MCF 10A (cell line): ENCODE results near the gene DOK6. TPM values are rescaled to one million over a fixed set of nuclear protein-coding genes. Genes with fewer than 3 reads are reported as not detected.
A peak's percentile ranks its signal among the peaks of the same experiment; 100 is the strongest.

Experiments used
- BruUV-seq: library from RNA; stranded (reverse); fragments of 400-500 nt; replicated peaks from 2 replicates; lab custom pipeline; 2021; lab: Mats Ljungman, UMichigan
- CTCF ChIA-PET: fragments of 300-600 bp; sonication (Branson Sonifier 250); formaldehyde crosslinking; extraction: SDS; loops from one replicate; lab custom pipeline; 2021; ENCODE audit warnings: antibody characterized with exemption, inconsistent platforms; lab: Yijun Ruan, JAX
- POLR2A ChIA-PET: fragments of 300-600, 350-650 bp; sonication (Branson Sonifier 250); formaldehyde crosslinking; extraction: SDS; loops from one replicate; lab custom pipeline; 2020; ENCODE audit warnings: antibody characterized with exemption, inconsistent platforms; lab: Yijun Ruan, JAX
- DNase-seq: peaks from one replicate; pipeline ENCODE4 v3.0.0-alpha.2; 2018; ENCODE audit not compliant: unreplicated experiment
- H3K27ac Mint-ChIP-seq: one replicate; pipeline ENCODE4 v1.8.0; 2022; ENCODE audit warnings: mild to moderate bottlenecking, low read depth, mixed read lengths; ENCODE audit not compliant: unreplicated experiment
- H3K27me3 Mint-ChIP-seq: one replicate; pipeline ENCODE4 v1.8.0; 2022; ENCODE audit warnings: mixed read lengths; ENCODE audit not compliant: insufficient read depth, unreplicated experiment
- H3K36me3 Mint-ChIP-seq: one replicate; pipeline ENCODE4 v1.8.0; 2022; ENCODE audit warnings: mild to moderate bottlenecking, moderate library complexity, mixed read lengths; ENCODE audit not compliant: insufficient read depth, unreplicated experiment
- H3K4me1 Mint-ChIP-seq: one replicate; pipeline ENCODE4 v1.8.0; 2022; ENCODE audit warnings: mixed read lengths; ENCODE audit not compliant: insufficient read depth, unreplicated experiment
- H3K4me3 Mint-ChIP-seq: one replicate; pipeline ENCODE4 v1.8.0; 2022; ENCODE audit warnings: mild to moderate bottlenecking, moderate library complexity, mixed read lengths; ENCODE audit not compliant: unreplicated experiment
- H3K9me3 Mint-ChIP-seq: one replicate; pipeline ENCODE4 v1.8.0; 2022; ENCODE audit warnings: mixed read lengths; ENCODE audit not compliant: unreplicated experiment
- intact Hi-C: fragments of 100-400 bp; cut with micrococcal nuclease; formaldehyde crosslinking; loops from 2 replicates; pipeline ENCODE4 v1.14.1; 2022
- total RNA-seq: library from RNA; stranded (reverse); gene quantifications from 2 replicates; pipeline ENCODE4 v1.2.3, GENCODE V29; 2022
- TF ChIP-seq, protein P1 (sequence below): fragments of 200-600 bp; IDR thresholded peaks from one replicate; pipeline ENCODE4 v1.8.0; 2022; ENCODE audit warnings: antibody characterized with exemption, mild to moderate bottlenecking; ENCODE audit not compliant: unreplicated experiment

Gene DOK6
- total RNA-seq, 1 experiment from 2014 or later, result not detected

DNA sequence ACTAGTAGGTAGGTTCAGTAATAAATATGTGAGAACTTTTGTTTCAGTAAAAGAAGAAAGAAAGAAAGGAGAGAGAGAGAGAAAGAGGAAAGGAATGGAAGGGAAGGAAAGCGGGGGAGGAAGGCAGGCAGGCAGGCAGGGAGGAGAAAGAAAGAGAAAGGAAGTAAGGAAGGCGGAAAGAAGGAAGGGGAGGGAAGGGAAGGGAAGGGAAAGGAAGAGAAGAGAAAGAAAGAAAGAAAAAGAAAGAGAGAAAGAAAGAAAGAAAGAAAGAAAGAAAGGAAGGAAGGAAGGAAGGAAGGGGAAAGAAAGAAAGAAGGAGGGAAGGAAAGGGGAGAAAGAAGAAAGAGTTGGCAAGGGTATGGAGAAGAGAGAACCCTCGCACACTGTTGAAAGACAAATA is 479.4 kb downstream of the DOK6 start:
- no peak for DNase-seq
- H3K27ac Mint-ChIP-seq, result peak overlapping the region; percentile 65
- ChIA-PET POLR2A (interaction anchor here (0.6 kb wide), 1 partner anchor 718 kb away, joined by 3 read pairs; no protein-coding TSS in a partner anchor), CTCF (no interaction called here)
- TF ChIP-seq, protein P1, sequence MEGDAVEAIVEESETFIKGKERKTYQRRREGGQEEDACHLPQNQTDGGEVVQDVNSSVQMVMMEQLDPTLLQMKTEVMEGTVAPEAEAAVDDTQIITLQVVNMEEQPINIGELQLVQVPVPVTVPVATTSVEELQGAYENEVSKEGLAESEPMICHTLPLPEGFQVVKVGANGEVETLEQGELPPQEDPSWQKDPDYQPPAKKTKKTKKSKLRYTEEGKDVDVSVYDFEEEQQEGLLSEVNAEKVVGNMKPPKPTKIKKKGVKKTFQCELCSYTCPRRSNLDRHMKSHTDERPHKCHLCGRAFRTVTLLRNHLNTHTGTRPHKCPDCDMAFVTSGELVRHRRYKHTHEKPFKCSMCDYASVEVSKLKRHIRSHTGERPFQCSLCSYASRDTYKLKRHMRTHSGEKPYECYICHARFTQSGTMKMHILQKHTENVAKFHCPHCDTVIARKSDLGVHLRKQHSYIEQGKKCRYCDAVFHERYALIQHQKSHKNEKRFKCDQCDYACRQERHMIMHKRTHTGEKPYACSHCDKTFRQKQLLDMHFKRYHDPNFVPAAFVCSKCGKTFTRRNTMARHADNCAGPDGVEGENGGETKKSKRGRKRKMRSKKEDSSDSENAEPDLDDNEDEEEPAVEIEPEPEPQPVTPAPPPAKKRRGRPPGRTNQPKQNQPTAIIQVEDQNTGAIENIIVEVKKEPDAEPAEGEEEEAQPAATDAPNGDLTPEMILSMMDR, result no peak
- no TSS peak for BruUV-seq
- H3K4me3 Mint-ChIP-seq, result no peak overlapping the region
- H3K36me3 Mint-ChIP-seq, result no peaks in the 10 kb centered on the region
- H3K9me3 Mint-ChIP-seq, result peaks cover 10% of the 10 kb centered on the region
- intact Hi-C loops, result no loop called here
- H3K27me3 Mint-ChIP-seq, result no peaks in the 10 kb centered on the region
- no peaks in the 10 kb centered on the region for H3K4me1 Mint-ChIP-seq

DNA sequence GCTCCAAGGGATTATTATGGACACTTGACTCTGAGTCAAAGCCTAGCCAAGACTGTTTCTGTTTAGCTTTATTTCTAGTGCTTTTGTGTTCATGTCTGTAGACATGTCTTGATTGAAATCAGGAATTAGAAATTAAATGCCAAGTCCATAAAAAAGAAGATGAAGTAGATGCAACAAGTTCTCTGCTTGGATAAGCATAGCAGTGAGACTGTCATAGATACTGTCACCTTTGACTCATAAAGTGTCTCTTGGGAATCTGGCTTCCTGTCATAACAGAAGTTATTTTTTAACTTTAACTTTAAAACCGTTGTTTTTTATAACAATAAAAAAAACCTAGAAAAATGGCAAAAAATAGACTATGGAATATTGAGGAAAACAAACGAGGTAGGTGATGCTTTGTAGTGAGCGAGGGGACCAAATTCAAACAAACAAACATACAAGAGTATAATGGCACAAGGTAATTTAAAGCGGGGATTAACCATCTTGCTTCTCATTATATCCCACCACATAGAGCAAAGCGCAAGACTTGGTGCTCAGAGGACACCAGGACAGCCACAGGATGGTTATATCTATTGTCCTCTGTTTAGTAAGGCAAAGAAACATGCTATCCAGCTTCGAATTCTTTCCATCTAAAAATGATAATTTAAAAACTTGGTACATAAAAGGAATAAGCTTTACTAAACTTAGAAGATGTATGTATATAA is 482.4 kb downstream of the DOK6 start:
- Mint-ChIP-seq H3K4me1 (no peaks in the 10 kb centered on the region), H3K36me3 (no peaks in the 10 kb centered on the region), H3K27me3 (no peaks in the 10 kb centered on the region), H3K4me3 (no peak overlapping the region), H3K9me3 (peaks cover 10% of the 10 kb centered on the region), H3K27ac (no peak overlapping the region)
- intact Hi-C loops, result no loop called here
- TF ChIP-seq, protein P1, result no peak
- CTCF ChIA-PET, result interaction anchor here (0.8 kb wide), 1 partner anchor 45 kb away, joined by 3 read pairs; no protein-coding TSS in a partner anchor
- POLR2A ChIA-PET, result no interaction called here
- no TSS peak for BruUV-seq
- no peak for DNase-seq

DNA sequence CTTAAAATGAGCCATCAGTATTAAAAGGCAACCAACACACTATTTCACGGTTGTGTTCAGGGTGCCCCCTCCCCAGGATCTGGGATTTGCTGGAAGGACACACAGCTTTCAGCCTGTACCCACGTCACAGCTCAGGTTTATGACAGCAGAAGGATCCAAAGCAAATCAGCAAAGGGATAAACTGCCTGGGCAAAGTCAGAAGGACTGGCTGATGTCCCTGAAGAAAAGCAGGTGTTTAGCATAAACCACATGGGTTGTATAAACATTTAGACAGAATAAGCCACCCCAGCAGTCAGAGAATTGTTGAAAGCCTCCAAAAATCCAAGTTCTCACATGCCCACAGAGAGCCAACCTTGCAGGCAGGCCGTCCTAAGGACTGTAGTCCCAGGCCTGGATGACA is 483.1 kb downstream of the DOK6 start:
- intact Hi-C loops, result no loop called here
- ChIA-PET CTCF (interaction anchor here (0.8 kb wide), 1 partner anchor 45 kb away, joined by 3 read pairs; no protein-coding TSS in a partner anchor), POLR2A (no interaction called here)
- Mint-ChIP-seq H3K4me3 (no peak overlapping the region), H3K27ac (no peak overlapping the region), H3K36me3 (no peaks in the 10 kb centered on the region), H3K9me3 (peaks cover 10% of the 10 kb centered on the region), H3K27me3 (no peaks in the 10 kb centered on the region), H3K4me1 (no peaks in the 10 kb centered on the region)
- TF ChIP-seq, protein P1, result no peak
- BruUV-seq, result no TSS peak
- DNase-seq, result no peak

DNA sequence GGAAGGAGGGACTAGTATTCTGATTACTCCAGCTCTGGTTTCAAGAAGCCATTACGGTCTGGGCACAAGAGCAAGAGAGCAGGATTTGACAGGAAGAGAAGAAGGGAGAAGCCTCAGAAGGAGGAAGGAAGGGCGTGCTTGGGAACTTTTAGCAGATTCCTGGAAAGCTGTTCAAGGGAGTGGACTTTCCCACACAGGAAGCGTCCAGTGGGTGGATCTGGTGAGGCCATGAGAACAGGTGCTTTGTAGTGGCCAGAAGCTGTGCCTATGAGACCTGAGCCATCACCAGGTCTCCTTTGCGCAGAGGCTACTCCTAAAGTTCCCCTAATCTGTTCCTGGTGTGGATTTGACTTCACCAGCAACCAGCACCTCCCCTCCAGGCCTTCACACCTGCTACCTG is 484.7 kb downstream of the DOK6 start:
- intact Hi-C loops, result no loop called here
- Mint-ChIP-seq H3K9me3 (peaks cover 1% of the 10 kb centered on the region), H3K4me3 (no peak overlapping the region), H3K27me3 (no peaks in the 10 kb centered on the region), H3K36me3 (no peaks in the 10 kb centered on the region), H3K27ac (no peak overlapping the region), H3K4me1 (no peaks in the 10 kb centered on the region)
- ChIA-PET POLR2A (no interaction called here), CTCF (interaction anchor here (0.8 kb wide), 1 partner anchor 200 kb away, joined by 4 read pairs; no protein-coding TSS in a partner anchor)
- TF ChIP-seq, protein P1, result no peak
- BruUV-seq, result no TSS peak
- no peak for DNase-seq
